HG03460 (cell line): ENCODE results near the gene VPS54.
A peak's percentile ranks its signal among the peaks of the same experiment; 100 is the strongest.
"Not testable (repeated sequence)": the region's sequence is repeated elsewhere in the genome, so short reads cannot be mapped to it uniquely, and the experiment has no call there.

Source experiments
- ATAC-seq: cut with Tn5 transposase; IDR thresholded peaks from one replicate; pipeline ENCODE4 v1.9.1; 2021; ENCODE audit not compliant: unreplicated experiment

Gene VPS54

GRCh38 chr2:63994329-63995070, 24.7 kb downstream of the VPS54 start:
- ATAC-seq, result not testable (repeated sequence)

- no peak for ATAC-seq
Measured at GRCh38 chr2:63993871-63994270, 25.4 kb downstream of the VPS54 start.

- not testable (repeated sequence) for ATAC-seq
Measured at GRCh38 chr2:63993130-63993584, 26.1 kb downstream of the VPS54 start.

- ATAC-seq, result no peak
Measured at GRCh38 chr2:63992061-63992685, 27.1 kb downstream of the VPS54 start.

- ATAC-seq, result not testable (repeated sequence)
Measured at GRCh38 chr2:63991173-63991999, 27.8 kb downstream of the VPS54 start.

GRCh38 chr2:63990072-63990471, 29.2 kb downstream of the VPS54 start:
- no peak for ATAC-seq

GRCh38 chr2:63988842-63989436, 30.3 kb downstream of the VPS54 start:
- not testable (repeated sequence) for ATAC-seq

- no peak for ATAC-seq
Measured at GRCh38 chr2:63984606-63985359, 34.4 kb downstream of the VPS54 start.

GRCh38 chr2:63983986-63984605, 35.1 kb downstream of the VPS54 start:
- ATAC-seq, result no peak

GRCh38 chr2:63982335-63982734, 36.9 kb downstream of the VPS54 start:
- ATAC-seq, result no peak

GRCh38 chr2:63981702-63982103, 37.5 kb downstream of the VPS54 start:
- ATAC-seq, result no peak

- ATAC-seq, result no peak
Measured at GRCh38 chr2:63980794-63981193, 38.4 kb downstream of the VPS54 start.

GRCh38 chr2:63977904-63978303, 41.3 kb downstream of the VPS54 start:
- ATAC-seq, result peak; percentile 86

- ATAC-seq, result no peak
Measured at GRCh38 chr2:63976125-63976510, 43.1 kb downstream of the VPS54 start.

- ATAC-seq, result no peak
Measured at GRCh38 chr2:63975437-63976124, 43.6 kb downstream of the VPS54 start.

GRCh38 chr2:63975036-63975435, 44.2 kb downstream of the VPS54 start:
- not testable (repeated sequence) for ATAC-seq

- no peak for ATAC-seq
Measured at GRCh38 chr2:63962186-63962585, 57.0 kb downstream of the VPS54 start.

- ATAC-seq, result no peak
Measured at GRCh38 chr2:63950414-63950813, 68.8 kb downstream of the VPS54 start.

GRCh38 chr2:63942788-63943187, 76.4 kb downstream of the VPS54 start:
- ATAC-seq, result no peak
